Endothelial cell of umbilical vein (primary cell): ENCODE data around the gene ZBTB7C. TPM values are rescaled to one million over a fixed set of nuclear protein-coding genes. Genes with fewer than 3 reads are reported as not detected.

Experiments used
- BruUV-seq: library from RNA; stranded (reverse); fragments of 400-500 nt; replicated peaks from 2 replicates; lab custom pipeline; 2021; lab: Mats Ljungman, UMichigan
- CTCF ChIA-PET: fragments of 300-600, 350-600 bp; sonication (Branson Sonifier 250); formaldehyde crosslinking; loops from one replicate; lab custom pipeline; 2021; ENCODE audit warnings: antibody characterized with exemption, inconsistent platforms; lab: Charles Lee
- POLR2A ChIA-PET: fragments of 300-600, 350-600 bp; sonication (Branson Sonifier 250); formaldehyde crosslinking; loops from one replicate; lab custom pipeline; 2021; ENCODE audit warnings: antibody characterized with exemption, inconsistent platforms; lab: Charles Lee
- DNase-seq: peaks from one replicate; pipeline ENCODE4 v3.0.0-alpha.2; 2011; ENCODE audit warnings: low read depth, low spot score
- FAIRE-seq: peaks from 2 replicates; lab custom pipeline; 2011; peaks lifted over from hg19 to GRCh38; lab: Jason Lieb, UNC
- H2AFZ ChIP-seq: 2 replicates; pipeline ENCODE4 v1.6.0; 2012; ENCODE audit warnings: low read depth, low read length, control low read depth, inconsistent platforms
- H3K27ac ChIP-seq: 2 replicates; pipeline ENCODE4 v1.5.1; 2011; ENCODE audit warnings: low read depth, mild to moderate bottlenecking, control low read depth, low read length, moderate library complexity; ENCODE audit not compliant: insufficient read depth
- H3K27me3 ChIP-seq, 2 experiments: 2 replicates each; pipeline versions ENCODE4 v1.6.0 to v1.6.1; 2011; ENCODE audit warnings: low read length in 2 of 2, mixed read lengths in 1 of 2; ENCODE audit not compliant: control insufficient read depth in 2 of 2, insufficient read depth in 2 of 2
- H3K36me3 ChIP-seq, 2 experiments: 2 replicates in 1 of 2; 3 replicates in 1 of 2; pipeline ENCODE4 v1.5.1; 2011; ENCODE audit warnings: low read length in 2 of 2, mild to moderate bottlenecking in 1 of 2, moderate library complexity in 1 of 2; ENCODE audit not compliant: control insufficient read depth in 2 of 2, insufficient read depth in 2 of 2; ENCODE audit errors: extremely low read depth in 1 of 2
- H3K4me1 ChIP-seq: 3 replicates; pipeline ENCODE4 v1.5.1; 2011; ENCODE audit warnings: mild to moderate bottlenecking, low read length; ENCODE audit not compliant: control insufficient read depth, insufficient read depth; ENCODE audit errors: extremely low read depth
- H3K4me2 ChIP-seq: 2 replicates; pipeline ENCODE4 v1.6.1; 2011; ENCODE audit warnings: low read length, control low read depth, mixed read lengths; ENCODE audit not compliant: insufficient read depth
- H3K4me3 ChIP-seq, 3 experiments: fragments of 200-600 bp in 1 of 3; sonication (generic), shearing (Covaris generic) in 1 of 3; replicated peaks in 1 of 3; 2 replicates each; pipeline ENCODE4 v1.5.1; 2011 to 2016; ENCODE audit warnings: control low read depth in 3 of 3, low read length in 3 of 3, mild to moderate bottlenecking in 2 of 3, inconsistent platforms in 1 of 3, low read depth in 1 of 3, moderate library complexity in 1 of 3; ENCODE audit not compliant: insufficient read depth in 1 of 3
- H3K79me2 ChIP-seq: 2 replicates; pipeline ENCODE4 v1.6.0; 2012; ENCODE audit warnings: low read length, inconsistent platforms; ENCODE audit not compliant: control insufficient read depth, insufficient read depth
- H3K9ac ChIP-seq: replicated peaks from 2 replicates; pipeline ENCODE3; 2011; ENCODE audit warnings: low read length, control low read depth; ENCODE audit not compliant: insufficient read depth; ENCODE audit errors: extremely low read depth
- H3K9me1 ChIP-seq: replicated peaks from 3 replicates; pipeline ENCODE4 v1.6.0; 2011; ENCODE audit warnings: mild to moderate bottlenecking, low read length; ENCODE audit not compliant: control insufficient read depth, insufficient read depth; ENCODE audit errors: extremely low read depth
- H3K9me3 ChIP-seq: replicated peaks from 2 replicates; pipeline ENCODE4 v1.5.1; 2012; ENCODE audit warnings: low read length, inconsistent platforms; ENCODE audit not compliant: control insufficient read depth, insufficient read depth
- H4K20me1 ChIP-seq: replicated peaks from 2 replicates; pipeline ENCODE3; 2011; ENCODE audit warnings: mild to moderate bottlenecking, low read length; ENCODE audit not compliant: control insufficient read depth, insufficient read depth; ENCODE audit errors: extremely low read depth
- CTCF ChIP-seq, 2 donors: IDR thresholded peaks; 1 replicate in 1 of 2; 2 replicates in 1 of 2; pipeline ENCODE4 v1.5.1; 2011; ENCODE audit warnings: low read length in 2 of 2, mild to moderate bottlenecking in 2 of 2, moderate library complexity in 2 of 2, control low read depth in 1 of 2, inconsistent platforms in 1 of 2, low read depth in 1 of 2; ENCODE audit not compliant: insufficient read depth in 1 of 2; ENCODE audit errors: extremely low read depth in 1 of 2
- EZH2 ChIP-seq: IDR thresholded peaks from 2 replicates; pipeline ENCODE4 v1.6.1; 2012; ENCODE audit warnings: borderline replicate concordance, low read depth, mild to moderate bottlenecking, moderate library complexity, low read length, inconsistent platforms; ENCODE audit not compliant: severe bottlenecking
- FOS ChIP-seq: IDR thresholded peaks from 2 replicates; pipeline ENCODE4 v1.6.1; 2011; ENCODE audit warnings: mild to moderate bottlenecking, low read length, moderate library complexity, borderline replicate concordance; ENCODE audit not compliant: insufficient read depth
- GATA2 ChIP-seq: IDR thresholded peaks from 2 replicates; pipeline ENCODE4 v1.7.0; 2011; ENCODE audit warnings: low read depth, mild to moderate bottlenecking, moderate library complexity, mixed read lengths, low read length; ENCODE audit not compliant: insufficient read length, insufficient read depth
- JUN ChIP-seq: IDR thresholded peaks from 2 replicates; pipeline ENCODE4 v1.6.1; 2011; ENCODE audit warnings: borderline replicate concordance, low read depth; ENCODE audit not compliant: insufficient read length, insufficient read depth
- MAX ChIP-seq: IDR thresholded peaks from 2 replicates; pipeline ENCODE4 v1.6.1; 2011; ENCODE audit not compliant: insufficient read depth, insufficient read length
- MYC ChIP-seq: IDR thresholded peaks from one replicate; pipeline ENCODE4 v1.6.1; 2011; ENCODE audit warnings: mild to moderate bottlenecking, low read depth, low read length
- POLR2A ChIP-seq: IDR thresholded peaks from 2 replicates; pipeline ENCODE4 v1.6.1; 2012; ENCODE audit warnings: low read depth, mild to moderate bottlenecking, control low read depth, low read length
- POLR2AphosphoS5 ChIP-seq: IDR thresholded peaks from 2 replicates; pipeline ENCODE4 v1.6.1; 2012; ENCODE audit warnings: low read depth, mild to moderate bottlenecking, control low read depth, low read length, moderate library complexity; ENCODE audit not compliant: insufficient read depth
- dilution Hi-C: fragments of 300-500 bp; cut with MboI; formaldehyde crosslinking; loops from one replicate; pipeline ENCODE4 v1.15.0; 2019; ENCODE audit warnings: low sequenced_read_pairs; ENCODE audit not compliant: extremely low pct_ligation_motif_present
- intact Hi-C: fragments of 100-400 bp; cut with micrococcal nuclease; formaldehyde crosslinking; loops from one replicate; pipeline ENCODE4 v1.10.0; 2022
- polyA plus RNA-seq, 4 experiments: library from polyadenylated mRNA; depleted of rRNA in 3 of 4; stranded (reverse) in 3 of 4; unstranded in 1 of 4; fragments of >200 nt; gene quantifications; 2 replicates each; pipeline versions ENCODE4 v1.2.1 to v1.2.3, GENCODE V29; 2011 to 2012; ENCODE audit warnings: missing spikeins in 1 of 4
- total RNA-seq: library from RNA; stranded (reverse); gene quantifications from 2 replicates; pipeline ENCODE4 v1.2.3, GENCODE V29; 2021

The ZBTB7C gene
- total and polyA plus RNA-seq, 2 donors (not counting 3 experiments of a cell fraction or from before 2014, with no cell fraction given), result not detected

- DNase-seq (no peak), FAIRE-seq (no peak)
- Histone ChIP-seq H3K4me1 (no peaks in the 10 kb centered on the region), H3K27ac (no peak overlapping the region), H3K9me1 (no peaks in the 10 kb centered on the region), H2AFZ (no peak overlapping the region), H3K79me2 (no peaks in the 10 kb centered on the region), H3K4me3 (no peak overlapping the region), H3K4me2 (no peak overlapping the region), H3K9me3 (no peaks in the 10 kb centered on the region), H3K36me3 (no peaks in the 10 kb centered on the region), H4K20me1 (no peaks in the 10 kb centered on the region), H3K27me3 (peaks cover 0 to 3% of the 10 kb centered on the region in 2 experiments), H3K9ac (no peak overlapping the region)
- TF ChIP-seq MYC (no peak), CTCF (IDR thresholded peaks at IDR 0.05; ENCODE audit: extremely low read depth in 1 of 2, insufficient read depth in 1 of 2, low read depth in 1 of 2, low read length in 2 of 2) (no peak), FOS (no peak), JUN (no peak)
- no TSS peak for BruUV-seq
- dilution Hi-C loops, result no loop called here
- intact Hi-C loops, result no loop called here
- ChIA-PET POLR2A (no interaction called here), CTCF (no interaction called here)
Observed at GRCh38 chr18:48197819-48198218, 211.4 kb downstream of the ZBTB7C start.

- no peaks in the 10 kb centered on the region for H3K79me2 ChIP-seq
- dilution Hi-C loops (no loop called here), intact Hi-C loops (no loop called here)
- DNase-seq (no peak), FAIRE-seq (no peak)
- no peak overlapping the region for H2AFZ ChIP-seq
- H3K4me1 ChIP-seq, result no peaks in the 10 kb centered on the region
- H3K36me3 ChIP-seq, result no peaks in the 10 kb centered on the region
- H3K27me3 ChIP-seq, result peaks cover 0 to 3% of the 10 kb centered on the region in 2 experiments
- no peaks in the 10 kb centered on the region for H3K9me3 ChIP-seq
- H3K27ac ChIP-seq, result no peak overlapping the region
- no peaks in the 10 kb centered on the region for H4K20me1 ChIP-seq
- POLR2A ChIA-PET, result no interaction called here
- no peak overlapping the region for H3K9ac ChIP-seq
- no peaks in the 10 kb centered on the region for H3K9me1 ChIP-seq
- no TSS peak for BruUV-seq
- H3K4me3 ChIP-seq, result no peak overlapping the region
- TF ChIP-seq MYC (no peak), POLR2AphosphoS5 (no peak), CTCF (IDR thresholded peaks at IDR 0.05; ENCODE audit: extremely low read depth in 1 of 2, insufficient read depth in 1 of 2, low read depth in 1 of 2, low read length in 2 of 2) (no peak), FOS (no peak), GATA2 (no peak), MAX (no peak), JUN (no peak), POLR2A (no peak), EZH2 (no peak)
- CTCF ChIA-PET, result no interaction called here
- no peak overlapping the region for H3K4me2 ChIP-seq
Observed at GRCh38 chr18:48195787-48196186, 213.4 kb downstream of the ZBTB7C start.
